A549 (cell line): Measurements from ENCODE around the gene ELF2.

Experiments
- BCL3 ChIP-seq: fragments of >200 bp; sonication (Bioruptor Twin); formaldehyde crosslinking; IDR thresholded peaks from 3 replicates; pipeline ENCODE4 v1.6.1; 2016
- CHD2 ChIP-seq: fragments of 150-350 bp; IDR thresholded peaks from 2 replicates; pipeline ENCODE4 v1.6.1; 2014; ENCODE audit warnings: low read length; ENCODE audit not compliant: partially characterized antibody
- CTCF ChIP-seq: fragments of >200 bp; sonication (Bioruptor Twin); formaldehyde crosslinking; IDR thresholded peaks from 3 replicates; pipeline ENCODE4 v1.5.1; 2016
- NR3C1 ChIP-seq: fragments of >200 bp; sonication (Bioruptor Twin); formaldehyde crosslinking; IDR thresholded peaks from 3 replicates; pipeline ENCODE4 v1.6.1; 2017
- POLR2A ChIP-seq: IDR thresholded peaks from 2 replicates; pipeline ENCODE4 v1.6.1; 2012; ENCODE audit warnings: mild to moderate bottlenecking, low read length
- SREBF2 ChIP-seq: fragments of 450-650 bp; IDR thresholded peaks from 2 replicates; pipeline ENCODE4 v1.6.1; 2014; ENCODE audit warnings: mild to moderate bottlenecking, moderate library complexity

- TF ChIP-seq CTCF (peak; percentile 79), BCL3 (no peak), POLR2A (no peak), CHD2 (no peak), SREBF2 (no peak), NR3C1 (no peak)
Observed at GRCh38 chr4:139099366-139099982, 77.5 kb downstream of the ELF2 start.
